HG03469 (cell line): ENCODE data around the gene ARHGAP45.
A peak's percentile ranks its signal among the peaks of the same experiment; 100 is the strongest.

Source experiments
- ATAC-seq: cut with Tn5 transposase; IDR thresholded peaks from one replicate; pipeline ENCODE4 v1.9.1; 2021; ENCODE audit warnings: mild to moderate bottlenecking, moderate library complexity, moderate number of reproducible peaks; ENCODE audit not compliant: unreplicated experiment

The ARHGAP45 gene

DNA sequence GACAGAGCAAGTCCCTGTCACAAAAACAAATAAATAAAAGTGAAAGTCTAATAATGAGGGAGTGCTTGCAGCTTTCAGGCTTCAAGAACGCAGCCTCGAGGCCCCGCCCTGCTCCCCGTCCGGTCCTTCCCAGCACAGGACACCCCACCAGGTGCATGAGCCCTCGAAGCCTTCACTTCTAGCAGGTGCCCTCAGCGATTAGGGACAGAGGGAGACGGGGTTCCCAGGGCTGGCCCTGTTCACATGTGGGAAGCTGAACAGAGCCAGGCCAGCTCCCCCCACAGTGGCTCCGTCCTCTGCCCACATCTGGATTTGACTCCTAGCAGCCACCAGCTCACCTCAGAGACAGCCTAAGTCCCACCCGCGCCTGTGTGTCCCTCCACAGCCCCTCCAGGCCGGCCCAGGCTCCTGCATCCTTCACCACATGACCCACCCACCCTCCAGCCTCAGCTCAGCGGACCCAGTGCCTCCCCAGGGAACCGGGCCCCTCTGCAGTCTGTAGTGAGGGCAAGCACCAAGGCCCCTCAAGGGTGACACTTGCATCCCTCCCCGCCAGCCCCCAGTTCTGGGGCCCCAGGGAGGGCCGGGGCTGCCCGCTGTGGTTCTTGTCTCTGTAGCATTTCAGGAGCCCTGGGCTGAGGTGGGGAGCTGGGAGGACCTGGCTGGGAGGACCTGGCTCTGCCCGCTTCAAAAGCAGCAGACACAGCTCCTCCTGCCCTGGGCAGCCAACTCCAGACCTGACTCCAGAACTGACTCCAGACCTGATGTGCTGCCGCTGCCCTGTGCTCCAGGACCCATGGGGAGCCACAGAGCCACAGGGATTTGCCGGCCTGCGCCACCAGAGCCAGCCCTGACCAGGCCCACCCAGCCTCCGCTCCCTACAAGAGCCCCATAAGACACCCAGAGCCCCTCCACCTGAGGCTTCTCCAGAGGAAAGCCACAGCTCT is 64.1 kb downstream of the ARHGAP45 start:
- no peak for ATAC-seq

DNA sequence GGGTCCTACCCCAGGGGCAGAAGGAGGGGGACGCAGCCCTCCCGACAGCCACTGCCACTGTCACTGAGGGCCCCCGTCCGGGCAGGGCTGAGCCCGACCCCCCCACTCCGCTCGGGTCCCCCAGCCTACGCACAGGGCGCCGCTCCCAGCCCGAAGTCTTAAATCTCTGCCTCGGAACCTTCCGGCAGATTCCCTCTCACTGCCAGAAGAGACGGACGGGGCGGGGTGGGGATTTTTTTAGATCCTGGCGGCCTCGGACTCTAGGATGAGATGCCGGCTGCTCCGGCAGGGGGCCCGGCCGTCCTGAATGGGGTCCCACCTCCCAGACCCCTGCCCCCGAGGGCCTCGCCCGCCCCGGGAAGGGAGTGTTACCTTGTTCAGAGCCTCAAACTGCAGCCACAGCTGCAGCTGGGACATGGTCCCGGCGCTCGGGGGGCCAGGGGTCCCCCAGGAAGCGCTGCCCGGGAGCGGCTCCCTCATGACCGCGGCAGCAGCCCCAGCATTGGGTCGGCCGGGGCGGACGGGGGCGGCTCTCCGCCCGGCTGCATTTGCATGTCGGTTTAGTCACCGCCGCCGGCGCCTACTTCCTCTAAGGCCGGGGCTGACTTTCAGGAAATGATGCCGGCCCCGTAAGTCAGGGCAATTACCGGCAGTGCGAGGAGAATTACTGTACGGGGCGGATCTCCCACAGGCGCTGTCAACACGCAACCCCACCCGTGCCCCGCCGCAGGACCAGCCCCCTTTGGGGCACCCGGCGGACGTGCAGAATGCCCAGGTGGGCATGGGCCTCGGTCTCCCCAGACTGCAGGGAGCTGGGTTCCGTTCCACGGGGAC is 65.0 kb downstream of the ARHGAP45 start:
- ATAC-seq: no peak

DNA sequence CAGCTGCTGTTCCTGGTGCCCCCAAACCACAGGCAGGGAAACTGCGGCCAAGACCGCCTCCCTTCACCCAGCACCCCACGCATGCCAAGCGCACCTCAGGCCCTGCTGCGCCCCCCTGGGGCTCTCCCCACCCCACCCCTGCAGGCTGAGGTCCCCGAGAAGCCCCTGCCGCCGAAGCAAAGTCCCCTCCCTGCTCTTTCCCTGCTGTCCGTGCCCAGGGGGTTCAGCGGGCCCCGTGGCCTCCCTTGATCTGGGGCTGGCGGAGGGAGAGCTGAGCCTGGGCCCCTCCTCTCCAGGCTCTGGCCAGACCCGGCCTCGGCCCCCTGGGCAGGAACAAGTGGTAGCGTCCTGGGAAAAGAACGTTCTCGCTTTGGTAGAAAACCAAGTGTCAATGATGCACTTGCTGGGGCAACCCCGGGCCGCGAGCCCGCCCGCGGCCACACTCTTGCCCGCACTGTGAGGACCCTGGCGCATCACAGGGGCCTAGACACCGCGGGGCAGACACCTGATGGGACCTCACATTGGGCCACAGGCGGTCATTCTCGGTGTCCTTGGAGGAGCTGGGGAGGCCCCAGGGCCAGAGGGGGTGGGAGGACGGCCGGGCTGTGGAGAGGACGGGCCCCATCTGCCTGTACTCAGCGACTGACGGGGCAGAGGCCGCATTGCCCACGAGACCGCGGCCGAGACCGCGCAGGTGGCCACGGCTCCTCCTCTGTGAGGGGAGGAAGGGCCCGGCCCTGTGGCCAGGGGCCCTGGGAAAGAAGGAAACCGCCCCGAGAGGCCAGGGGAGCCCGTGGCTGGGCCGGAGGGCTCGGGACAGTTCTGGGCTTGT is 65.8 kb downstream of the ARHGAP45 start:
- no peak for ATAC-seq

DNA sequence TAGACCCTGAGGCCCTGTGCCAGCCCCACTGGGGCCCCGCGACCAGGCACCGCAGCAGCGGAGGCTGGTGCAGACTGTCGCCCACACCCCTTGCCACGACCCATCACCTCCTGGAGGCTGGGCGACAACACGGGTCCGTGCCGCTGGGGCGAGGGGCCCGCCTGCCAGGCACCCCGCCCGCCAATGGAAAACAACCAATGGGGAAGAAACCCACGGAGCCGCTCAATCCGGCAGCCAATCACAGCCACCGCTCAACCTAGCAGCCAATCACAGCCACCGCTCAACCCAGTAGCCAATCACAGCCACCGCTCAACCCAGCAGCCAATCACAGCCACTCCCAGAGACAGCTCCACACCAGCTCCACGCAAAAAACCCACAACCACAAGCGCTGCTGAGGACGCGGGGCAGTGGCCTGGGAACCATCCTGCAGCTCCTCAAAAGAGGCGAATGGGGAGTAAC is 66.5 kb downstream of the ARHGAP45 start:
- ATAC-seq: peak; percentile 30

DNA sequence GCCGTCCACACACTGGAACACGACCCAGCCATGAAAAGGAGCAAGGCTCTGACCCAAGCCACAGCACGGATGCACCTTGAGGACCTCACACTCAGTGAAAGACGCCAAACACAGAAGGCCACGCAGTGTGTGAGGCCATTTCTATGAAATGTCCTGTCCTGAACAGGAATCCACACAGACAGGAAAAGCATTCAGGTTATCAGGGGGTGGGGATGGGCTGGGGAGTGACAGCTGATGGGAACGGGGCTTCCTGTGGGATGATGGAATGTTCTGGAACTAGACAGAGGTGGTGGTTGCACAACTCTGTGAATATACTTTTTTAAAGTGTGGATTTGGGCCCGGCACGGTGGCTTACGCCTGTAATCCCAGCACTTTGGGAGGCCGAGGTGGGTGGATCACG is 67.5 kb downstream of the ARHGAP45 start:
- ATAC-seq: no peak

DNA sequence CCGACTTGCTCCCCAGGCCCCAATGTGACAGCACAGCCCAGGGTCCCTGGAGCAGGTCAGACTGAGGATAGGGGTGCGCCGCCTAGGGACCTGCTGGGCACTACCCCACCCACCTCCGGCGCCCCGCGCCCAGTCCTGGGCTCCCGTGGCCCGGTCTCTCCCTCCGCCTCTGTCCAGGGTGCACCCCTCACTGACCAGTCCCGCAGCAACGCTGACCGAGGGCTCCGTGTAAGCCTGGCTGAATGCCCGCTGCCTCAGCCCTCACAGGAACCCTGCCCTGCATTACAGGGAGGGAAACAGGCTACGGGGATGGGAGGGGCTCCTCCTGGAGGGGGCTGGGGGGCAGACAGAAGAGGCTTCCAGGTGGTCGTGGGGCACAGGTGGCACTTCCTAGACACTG is 68.5 kb downstream of the ARHGAP45 start:
- no peak for ATAC-seq

DNA sequence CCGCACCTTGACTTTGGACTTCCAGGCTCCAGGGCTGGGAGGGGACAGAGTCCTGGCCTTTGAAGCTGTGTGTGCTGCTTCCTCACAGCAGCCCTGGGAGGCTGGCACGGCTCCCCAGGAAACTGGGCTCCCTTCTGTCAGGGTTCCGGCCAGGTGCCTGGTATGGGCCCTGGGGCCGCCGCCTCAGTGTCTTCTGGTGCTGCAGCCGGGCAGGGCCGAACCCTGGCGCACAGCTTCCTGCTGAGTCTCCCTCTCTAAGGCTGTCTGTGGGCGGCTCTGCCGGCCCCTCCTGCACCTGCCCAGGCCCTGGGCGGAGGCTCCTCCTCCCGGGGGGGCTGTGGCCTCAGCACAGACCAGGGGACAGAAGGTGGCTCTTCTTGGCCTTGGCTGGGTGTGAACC is 69.2 kb downstream of the ARHGAP45 start:
- ATAC-seq: no peak
